RWPE1 (cell line): ENCODE measurements around the gene MUC20.
"Not testable (repeated sequence)": the region's sequence is repeated elsewhere in the genome, so short reads cannot be mapped to it uniquely, and the experiment has no call there.

Experiments
- CTCF ChIA-PET: fragments of 350-600 bp; sonication (Branson Sonifier 250); formaldehyde crosslinking; extraction: SDS; loops from one replicate; lab custom pipeline; 2021; lab: Yijun Ruan, JAX
- POLR2A ChIA-PET: fragments of 400-600 bp; formaldehyde crosslinking; extraction: SDS; loops from one replicate; lab custom pipeline; 2020; ENCODE audit warnings: antibody characterized with exemption; ENCODE audit not compliant: low non-redundant PET; lab: Yijun Ruan, JAX
- DNase-seq: peaks from one replicate; pipeline ENCODE4 v3.0.0; 2012; ENCODE audit warnings: low spot score
- H3K27ac ChIP-seq: fragments of 450-650 bp; 2 replicates; pipeline ENCODE4 v1.5.1; 2017
- TF ChIP-seq, protein P1 (sequence below): fragments of 450-650 bp; conservative IDR thresholded peaks from 2 replicates; pipeline ENCODE4 v1.5.1; 2017; ENCODE audit warnings: low read depth, mild to moderate bottlenecking

Gene MUC20

DNA sequence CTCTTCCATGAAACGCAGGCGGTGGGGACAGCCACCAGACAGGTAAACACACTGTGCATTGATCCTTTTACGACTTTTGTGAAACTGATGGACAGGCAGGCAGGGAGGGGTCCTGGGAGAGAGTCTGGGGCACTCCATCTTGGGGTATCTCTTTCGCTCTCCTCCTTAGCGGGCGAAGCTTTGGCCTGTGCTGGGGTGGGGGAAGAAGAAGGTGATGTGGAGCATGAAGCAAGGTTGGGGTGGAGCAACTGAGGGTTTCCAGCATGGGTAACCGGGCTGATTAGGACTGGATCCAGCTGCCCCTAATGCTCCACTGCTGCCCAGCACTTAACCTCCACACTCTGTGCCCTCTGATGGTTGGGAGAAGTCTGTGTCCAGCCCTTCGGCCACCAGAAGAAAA is 25.6 kb downstream of the MUC20 start:
- CTCF ChIA-PET: no interaction called here
- TF ChIP-seq, protein P1, sequence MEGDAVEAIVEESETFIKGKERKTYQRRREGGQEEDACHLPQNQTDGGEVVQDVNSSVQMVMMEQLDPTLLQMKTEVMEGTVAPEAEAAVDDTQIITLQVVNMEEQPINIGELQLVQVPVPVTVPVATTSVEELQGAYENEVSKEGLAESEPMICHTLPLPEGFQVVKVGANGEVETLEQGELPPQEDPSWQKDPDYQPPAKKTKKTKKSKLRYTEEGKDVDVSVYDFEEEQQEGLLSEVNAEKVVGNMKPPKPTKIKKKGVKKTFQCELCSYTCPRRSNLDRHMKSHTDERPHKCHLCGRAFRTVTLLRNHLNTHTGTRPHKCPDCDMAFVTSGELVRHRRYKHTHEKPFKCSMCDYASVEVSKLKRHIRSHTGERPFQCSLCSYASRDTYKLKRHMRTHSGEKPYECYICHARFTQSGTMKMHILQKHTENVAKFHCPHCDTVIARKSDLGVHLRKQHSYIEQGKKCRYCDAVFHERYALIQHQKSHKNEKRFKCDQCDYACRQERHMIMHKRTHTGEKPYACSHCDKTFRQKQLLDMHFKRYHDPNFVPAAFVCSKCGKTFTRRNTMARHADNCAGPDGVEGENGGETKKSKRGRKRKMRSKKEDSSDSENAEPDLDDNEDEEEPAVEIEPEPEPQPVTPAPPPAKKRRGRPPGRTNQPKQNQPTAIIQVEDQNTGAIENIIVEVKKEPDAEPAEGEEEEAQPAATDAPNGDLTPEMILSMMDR: no peak
- no peak overlapping the region for H3K27ac ChIP-seq
- no peak for DNase-seq
- POLR2A ChIA-PET: no interaction called here

- TF ChIP-seq, protein P1: no peak
- ChIA-PET POLR2A (no interaction called here), CTCF (no interaction called here)
- no peak for DNase-seq
- no peak overlapping the region for H3K27ac ChIP-seq
Measured at GRCh38 chr3:195746751-195747150, 26.0 kb downstream of the MUC20 start.

GRCh38 chr3:195748661-195749060 is 27.9 kb downstream of the MUC20 start:
- no peak for DNase-seq
- no peak overlapping the region for H3K27ac ChIP-seq
- CTCF ChIA-PET: no interaction called here
- TF ChIP-seq, protein P1: no peak
- POLR2A ChIA-PET: no interaction called here

GRCh38 chr3:195749101-195749500 is 28.3 kb downstream of the MUC20 start:
- H3K27ac ChIP-seq, POLR2A ChIA-PET, DNase-seq, CTCF ChIA-PET: not testable (repeated sequence)

DNA sequence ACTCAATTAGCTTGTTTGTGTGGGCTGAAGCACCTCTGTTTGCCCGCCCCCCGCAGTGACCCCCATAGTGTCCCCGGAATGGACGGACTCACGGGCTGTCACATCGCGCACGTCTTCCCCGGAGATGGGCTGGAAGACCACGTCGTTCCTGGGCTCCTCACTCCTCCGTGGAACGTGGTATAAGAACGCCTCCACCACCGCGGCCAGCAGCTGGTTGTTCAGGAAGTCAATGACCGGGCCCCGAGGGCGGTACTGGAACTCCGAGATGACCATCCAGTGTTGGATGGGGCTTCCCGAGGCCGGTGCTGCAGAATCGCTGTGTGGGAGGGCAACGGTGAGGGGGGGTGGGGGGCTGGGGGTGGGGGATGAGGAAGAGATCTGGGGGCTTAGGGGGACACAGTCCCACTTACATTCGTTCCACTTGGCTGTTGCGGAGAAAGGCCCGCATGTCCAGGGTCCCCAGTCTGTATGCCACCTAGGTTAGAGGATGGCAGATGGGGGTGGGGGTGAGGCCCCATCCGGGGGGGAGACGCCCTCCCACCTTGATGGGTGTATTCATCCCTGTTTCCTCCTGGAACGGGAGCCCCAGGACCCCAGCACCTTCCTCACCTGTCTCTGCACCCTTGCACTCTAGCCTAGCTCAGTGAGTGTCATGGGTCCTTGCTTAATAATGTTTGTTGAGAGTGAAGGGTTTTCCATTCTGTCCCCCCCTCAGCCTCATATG is 30.2 kb downstream of the MUC20 start:
- TF ChIP-seq, protein P1: no peak
- POLR2A ChIA-PET: no interaction called here
- no peak for DNase-seq
- CTCF ChIA-PET: no interaction called here
- H3K27ac ChIP-seq: no peak overlapping the region

GRCh38 chr3:195751560-195751959 is 30.8 kb downstream of the MUC20 start:
- no peak for DNase-seq
- POLR2A ChIA-PET: no interaction called here
- no peak overlapping the region for H3K27ac ChIP-seq
- CTCF ChIA-PET: no interaction called here
- TF ChIP-seq, protein P1: no peak

DNA sequence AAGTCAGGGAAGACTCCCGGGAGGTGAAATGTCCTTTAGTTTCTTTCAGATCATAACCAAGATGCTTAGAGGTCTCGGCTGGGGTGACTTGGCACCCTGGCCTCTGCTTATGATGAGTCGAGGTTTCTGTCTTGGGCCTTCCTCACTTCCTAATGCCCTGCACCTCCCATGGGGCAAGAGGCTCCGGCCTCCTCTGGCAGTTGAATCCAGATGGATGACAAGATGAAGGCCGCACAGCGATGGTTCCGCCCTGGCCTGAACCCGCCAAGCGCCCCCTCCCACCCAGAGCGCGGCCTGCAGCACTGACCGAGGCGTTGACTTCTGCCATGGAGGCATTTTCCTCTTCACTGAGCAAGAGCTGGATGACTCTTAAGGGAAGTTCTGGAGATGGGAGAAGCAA is 31.3 kb downstream of the MUC20 start:
- CTCF ChIA-PET: no interaction called here
- POLR2A ChIA-PET: no interaction called here
- H3K27ac ChIP-seq: no peak overlapping the region
- TF ChIP-seq, protein P1: no peak
- no peak for DNase-seq
